HEK293T (cell line): ENCODE data around the gene NUTM1.

Experiments used
- CTCF ChIA-PET: fragments of 350-600 bp; formaldehyde crosslinking; extraction: SDS; loops from one replicate; lab custom pipeline; 2021; ENCODE audit warnings: antibody characterized with exemption, inconsistent platforms; lab: Yijun Ruan, JAX
- POLR2A ChIA-PET: fragments of 350-600 bp; formaldehyde crosslinking; extraction: SDS; loops from one replicate; lab custom pipeline; 2020; ENCODE audit warnings: antibody characterized with exemption, inconsistent platforms; lab: Yijun Ruan, JAX
- DNase-seq: peaks from one replicate; pipeline ENCODE4 v3.0.0; 2012; ENCODE audit warnings: mixed read lengths; ENCODE audit errors: extremely low spot score
- ARNT ChIP-seq: fragments of 450-650 bp; IDR thresholded peaks from 2 replicates; pipeline ENCODE4 v1.6.1; 2017; ENCODE audit warnings: mild to moderate bottlenecking
- BHLHE40 ChIP-seq: fragments of 450-650 bp; IDR thresholded peaks from 2 replicates; pipeline ENCODE4 v1.6.1; 2016; ENCODE audit warnings: mild to moderate bottlenecking, moderate library complexity, borderline replicate concordance
- CTBP1 ChIP-seq: fragments of 450-650 bp; IDR thresholded peaks from 2 replicates; pipeline ENCODE4 v1.6.1; 2016; ENCODE audit warnings: borderline replicate concordance
- ELF4 ChIP-seq: fragments of 450-650 bp; IDR thresholded peaks from 2 replicates; pipeline ENCODE4 v1.6.1; 2017; ENCODE audit warnings: antibody characterized with exemption
- FOXA1 ChIP-seq: fragments of 450-650 bp; IDR thresholded peaks from 2 replicates; pipeline ENCODE4 v1.6.1; 2016; ENCODE audit warnings: mild to moderate bottlenecking
- FOXK2 ChIP-seq: fragments of 450-650 bp; IDR thresholded peaks from 2 replicates; pipeline ENCODE4 v1.6.1; 2016; ENCODE audit warnings: mild to moderate bottlenecking
- FOXM1 ChIP-seq: fragments of 450-650 bp; IDR thresholded peaks from 2 replicates; pipeline ENCODE4 v1.6.1; 2017; ENCODE audit warnings: mild to moderate bottlenecking, borderline replicate concordance
- HDGF ChIP-seq: fragments of 450-650 bp; IDR thresholded peaks from 2 replicates; pipeline ENCODE4 v1.6.1; 2017; ENCODE audit warnings: antibody characterized with exemption, borderline replicate concordance
- L3MBTL2 ChIP-seq: fragments of 450-650 bp; conservative IDR thresholded peaks from 2 replicates; pipeline ENCODE4 v1.6.1; 2016; ENCODE audit warnings: mild to moderate bottlenecking
- LEF1 ChIP-seq: fragments of 450-650 bp; IDR thresholded peaks from 2 replicates; pipeline ENCODE4 v1.6.1; 2017; ENCODE audit warnings: mild to moderate bottlenecking, borderline replicate concordance
- NFRKB ChIP-seq: fragments of 450-650 bp; IDR thresholded peaks from 2 replicates; pipeline ENCODE4 v1.6.1; 2016; ENCODE audit warnings: mild to moderate bottlenecking, moderate library complexity
- SP1 ChIP-seq: fragments of 450-650 bp; IDR thresholded peaks from 2 replicates; pipeline ENCODE4 v1.6.1; 2017
- SUZ12 ChIP-seq: fragments of 450-650 bp; IDR thresholded peaks from 2 replicates; pipeline ENCODE4 v1.6.1; 2016; ENCODE audit warnings: mild to moderate bottlenecking
- TARDBP ChIP-seq: fragments of 450-650 bp; IDR thresholded peaks from 2 replicates; pipeline ENCODE4 v1.6.1; 2016
- ZNF384 ChIP-seq: fragments of 450-650 bp; IDR thresholded peaks from 2 replicates; pipeline ENCODE4 v1.6.1; 2016
- TF ChIP-seq, protein P1 (sequence below): fragments of 450-650 bp; IDR thresholded peaks from 2 replicates; pipeline ENCODE4 v1.6.1; 2016

Gene NUTM1

DNA sequence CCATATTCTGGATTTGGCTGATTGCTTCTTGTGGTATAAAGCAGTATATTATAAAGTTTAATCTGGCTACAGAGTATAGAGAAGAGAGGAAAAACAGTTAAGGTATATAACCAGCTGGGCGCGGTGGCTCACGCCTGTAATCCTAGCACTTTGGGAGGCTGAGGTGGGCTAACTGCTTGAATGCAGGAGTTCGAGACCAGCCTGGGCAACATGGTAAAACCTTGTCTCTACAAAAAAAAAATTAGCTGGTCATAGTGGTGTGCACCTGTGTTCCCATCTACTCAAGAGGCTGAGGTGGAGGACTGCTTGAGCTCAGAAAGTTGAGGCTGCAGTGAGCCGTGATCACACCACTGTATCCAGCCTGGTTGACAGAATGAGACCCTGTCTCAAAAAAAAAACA is 12.8 kb upstream of the NUTM1 start:
- no peak for TF ChIP-seq ARNT
- TF ChIP-seq ELF4 = no peak
- TF ChIP-seq TARDBP = no peak
- CTCF ChIA-PET = interaction anchor here (1.1 kb wide), 1 partner anchor 121 kb away, joined by 4 read pairs; the partner anchor contains the start of gene KATNBL1
- DNase-seq = no peak
- POLR2A ChIA-PET = interaction anchor here (0.6 to 1.3 kb wide), 3 partner anchors 12 to 224 kb away, joined by 3 to 4 read pairs (median 3); no protein-coding TSS in a partner anchor

DNA sequence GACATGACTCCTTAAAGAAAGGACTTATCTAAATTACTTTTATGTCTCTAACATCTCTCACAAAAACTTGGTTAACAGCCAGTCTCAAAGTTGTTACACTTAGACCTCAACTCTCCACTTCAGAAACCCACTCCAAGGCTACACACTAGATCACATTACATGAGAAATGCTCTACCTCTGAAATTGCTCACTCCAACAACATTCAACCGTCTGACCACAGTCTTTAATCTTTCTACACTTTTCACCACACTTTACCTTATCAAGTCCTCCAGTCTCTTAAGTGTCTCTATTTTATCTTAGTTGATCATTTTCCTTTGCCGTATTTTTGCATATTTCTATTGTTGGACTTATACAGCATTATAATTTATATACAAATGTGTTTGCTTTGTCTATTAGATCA is 11.3 kb upstream of the NUTM1 start:
- POLR2A ChIA-PET = no interaction called here
- DNase-seq = no peak
- TF ChIP-seq SUZ12 = no peak
- TF ChIP-seq FOXK2 = no peak
- TF ChIP-seq, protein P1, sequence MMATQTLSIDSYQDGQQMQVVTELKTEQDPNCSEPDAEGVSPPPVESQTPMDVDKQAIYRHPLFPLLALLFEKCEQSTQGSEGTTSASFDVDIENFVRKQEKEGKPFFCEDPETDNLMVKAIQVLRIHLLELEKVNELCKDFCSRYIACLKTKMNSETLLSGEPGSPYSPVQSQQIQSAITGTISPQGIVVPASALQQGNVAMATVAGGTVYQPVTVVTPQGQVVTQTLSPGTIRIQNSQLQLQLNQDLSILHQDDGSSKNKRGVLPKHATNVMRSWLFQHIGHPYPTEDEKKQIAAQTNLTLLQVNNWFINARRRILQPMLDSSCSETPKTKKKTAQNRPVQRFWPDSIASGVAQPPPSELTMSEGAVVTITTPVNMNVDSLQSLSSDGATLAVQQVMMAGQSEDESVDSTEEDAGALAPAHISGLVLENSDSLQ = no peak
- no peak for TF ChIP-seq SP1
- TF ChIP-seq ELF4 = no peak
- TF ChIP-seq FOXA1 = no peak
- no peak for TF ChIP-seq CTBP1
- TF ChIP-seq L3MBTL2 = no peak
- TF ChIP-seq LEF1 = no peak
- no peak for TF ChIP-seq NFRKB
- TF ChIP-seq ZNF384 = no peak
- no peak for TF ChIP-seq ARNT
- no peak for TF ChIP-seq BHLHE40
- TF ChIP-seq FOXM1 = no peak
- CTCF ChIA-PET = no interaction called here

DNA sequence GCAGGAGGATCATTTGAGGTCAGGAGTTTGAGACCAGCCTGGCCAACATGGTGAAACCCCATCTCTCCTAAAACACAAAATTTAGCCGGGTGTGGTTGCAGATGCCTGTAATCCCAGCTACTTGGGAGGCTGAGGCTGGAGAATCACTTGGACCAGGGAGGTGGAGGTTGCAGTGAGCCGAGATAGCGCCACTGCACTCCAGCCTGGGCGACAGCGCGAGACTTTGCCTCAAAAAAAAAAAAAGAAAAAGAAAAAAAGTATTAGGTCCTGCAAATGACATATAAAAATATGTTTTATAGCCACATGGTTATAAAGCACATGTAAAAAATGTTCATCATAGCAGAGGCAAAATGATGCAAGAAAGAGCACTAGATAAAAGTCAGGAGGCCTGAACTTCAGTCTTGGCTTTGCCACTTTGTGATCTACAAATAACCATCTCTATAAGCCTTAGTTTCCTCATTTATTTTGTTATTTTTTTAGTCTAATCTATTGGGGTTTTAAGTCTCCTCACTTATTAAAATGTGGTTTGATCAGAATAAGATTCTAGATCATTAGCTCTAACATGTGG is 10.5 kb upstream of the NUTM1 start:
- ChIA-PET CTCF (no interaction called here), POLR2A (interaction anchor here (1.0 kb wide), 1 partner anchor 14 kb away, joined by 3 read pairs; no protein-coding TSS in a partner anchor)
- no peak for DNase-seq
- TF ChIP-seq TARDBP (no peak), SUZ12 (no peak), ARNT (no peak), FOXK2 (no peak), SP1 (no peak), HDGF (no peak), ZNF384 (no peak), NFRKB (no peak), LEF1 (no peak), FOXA1 (no peak), ELF4 (no peak), BHLHE40 (no peak), CTBP1 (no peak), L3MBTL2 (no peak), FOXM1 (no peak)
- TF ChIP-seq, protein P1 = no peak

DNA sequence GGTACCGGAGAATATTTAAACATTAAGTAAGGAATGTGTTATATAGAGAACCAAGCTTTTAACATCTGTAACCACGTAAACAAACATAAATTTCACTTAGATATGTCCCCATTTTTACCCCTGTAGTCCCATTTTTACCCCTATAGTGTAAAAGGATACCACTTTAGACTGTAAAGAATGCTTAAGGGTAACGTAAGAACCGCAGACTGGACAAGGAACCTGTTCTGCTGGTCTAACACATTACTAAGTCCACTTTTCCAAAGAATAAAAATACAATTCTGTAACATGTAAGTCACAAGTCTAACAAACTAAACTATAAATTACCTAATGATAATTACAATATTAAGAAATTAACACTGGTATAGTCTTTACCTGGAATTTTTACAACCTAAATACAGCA is 8.4 kb upstream of the NUTM1 start:
- TF ChIP-seq TARDBP (no peak), FOXA1 (no peak), ARNT (no peak), SUZ12 (no peak), ELF4 (no peak), LEF1 (no peak), L3MBTL2 (no peak), BHLHE40 (no peak)
- no peak for DNase-seq
- CTCF ChIA-PET = interaction anchor here (0.6 to 0.8 kb wide), 2 partner anchors 11 kb away, joined by 3 to 4 read pairs; no protein-coding TSS in a partner anchor
- POLR2A ChIA-PET = no interaction called here

DNA sequence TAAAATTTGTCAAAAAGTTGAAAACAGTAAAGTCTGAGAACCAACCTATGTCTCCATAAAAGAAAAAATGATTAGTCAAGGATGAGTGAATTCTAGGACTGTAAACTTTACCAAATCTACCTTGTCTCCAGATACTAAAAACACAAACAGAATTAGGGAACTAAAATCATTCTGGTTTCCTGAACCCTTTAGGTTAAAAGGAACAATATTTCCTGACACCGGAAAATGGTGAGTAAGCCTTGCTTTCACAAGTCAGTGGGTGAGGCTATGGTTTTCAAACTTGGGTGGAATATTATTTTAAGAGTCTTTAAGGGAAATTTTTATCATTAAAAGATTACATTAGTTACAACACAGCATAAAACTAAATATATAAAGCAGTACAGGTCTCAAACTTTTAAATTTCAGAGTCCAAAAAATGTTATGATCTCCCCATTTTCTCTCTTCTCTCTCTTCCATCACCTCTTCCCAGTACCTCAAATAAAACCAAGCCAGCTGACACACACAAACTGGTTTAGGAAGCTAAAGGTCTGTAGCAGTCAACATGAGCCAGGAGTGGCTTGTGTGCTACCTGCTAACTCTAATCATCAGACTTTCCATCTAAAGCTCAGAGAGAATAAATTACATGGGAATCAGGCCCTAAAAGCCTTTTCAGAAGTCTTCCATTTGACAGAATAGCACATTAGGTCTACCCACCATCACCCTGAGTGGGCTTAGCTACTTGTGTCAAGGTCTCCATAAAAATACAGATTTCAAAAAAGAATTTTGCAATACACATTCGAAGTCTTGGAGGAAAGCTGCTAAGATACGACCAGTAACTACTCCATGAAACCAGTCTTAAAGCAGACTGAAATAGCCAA is 7.7 kb upstream of the NUTM1 start:
- ChIA-PET POLR2A (interaction anchor here (1.0 to 1.1 kb wide), 2 partner anchors 17 to 32 kb away, joined by 3 to 4 read pairs; partner anchors contain the start of gene LPCAT4), CTCF (interaction anchor here (0.6 kb wide), 1 partner anchor 11 kb away, joined by 4 read pairs; no protein-coding TSS in a partner anchor)
- TF ChIP-seq TARDBP = no peak
- TF ChIP-seq, protein P1 = no peak
- no peak for TF ChIP-seq NFRKB
- no peak for TF ChIP-seq BHLHE40
- TF ChIP-seq L3MBTL2 = no peak
- TF ChIP-seq LEF1 = no peak
- TF ChIP-seq FOXM1 = no peak
- no peak for TF ChIP-seq SUZ12
- no peak for TF ChIP-seq ZNF384
- TF ChIP-seq CTBP1 = no peak
- TF ChIP-seq FOXA1 = no peak
- DNase-seq = no peak
